K562 (cell line): ENCODE measurements around the gene VPS11.

ENCODE experiments used
- CBX1 ChIP-seq: sonication (generic); IDR thresholded peaks from 2 replicates; pipeline ENCODE4 v1.6.1; 2016; ENCODE audit warnings: antibody characterized with exemption, low read depth, mild to moderate bottlenecking
- CBX8 ChIP-seq: fragments of 200-600 bp; sonication (generic); IDR thresholded peaks from 2 replicates; pipeline ENCODE4 v1.6.1; 2012; ENCODE audit warnings: borderline replicate concordance, mixed run types, low read depth, mild to moderate bottlenecking, moderate library complexity, mixed read lengths, low read length, control low read depth, inconsistent platforms; ENCODE audit not compliant: poor library complexity, severe bottlenecking; ENCODE audit errors: extremely low read depth
- CREB1 ChIP-seq, 2 experiments: sonication (generic) in 1 of 2; formaldehyde crosslinking in 1 of 2; IDR thresholded peaks; 2 replicates each; pipeline versions ENCODE4 v1.6.1 to v1.8.0; 2012 to 2022; ENCODE audit warnings: inconsistent platforms in 1 of 2, mild to moderate bottlenecking in 1 of 2, missing genetic modification reagents in 1 of 2, moderate library complexity in 1 of 2
- EP300 ChIP-seq: IDR thresholded peaks from 2 replicates; pipeline ENCODE4 v1.6.1; 2012; ENCODE audit warnings: low read length, improper control_type of control experiment
- MYC ChIP-seq, 2 experiments: fragments of 250-450 bp in 1 of 2; sonication (Bioruptor Pico) in 1 of 2; IDR thresholded peaks; 2 replicates each; pipeline versions ENCODE4 v1.5.1 to v1.6.1; 2012 to 2021; ENCODE audit warnings: low read depth in 2 of 2, borderline replicate concordance in 1 of 2, improper control_type of control experiment in 1 of 2, low read length in 1 of 2, mild to moderate bottlenecking in 1 of 2, moderate library complexity in 1 of 2
- NFIC ChIP-seq: fragments of 450-650 bp; IDR thresholded peaks from 2 replicates; pipeline ENCODE4 v1.6.1; 2017; ENCODE audit warnings: mild to moderate bottlenecking, inconsistent platforms
- NR2F6 ChIP-seq: fragments of 450-650 bp; formaldehyde crosslinking; IDR thresholded peaks from 2 replicates; pipeline ENCODE4 v1.4.0; 2020; ENCODE audit warnings: mild to moderate bottlenecking
- NR3C1 ChIP-seq: sonication (generic); formaldehyde crosslinking; IDR thresholded peaks from 2 replicates; pipeline ENCODE4 v1.8.1; 2022; ENCODE audit warnings: missing genetic modification reagents
- POLR2A ChIP-seq: fragments of 450-650 bp; conservative IDR thresholded peaks from 2 replicates; pipeline ENCODE4 v1.6.1; 2016
- TGIF2 ChIP-seq: sonication (generic); formaldehyde crosslinking; IDR thresholded peaks from 2 replicates; pipeline ENCODE4 v1.8.1; 2022; ENCODE audit warnings: mild to moderate bottlenecking, missing genetic modification reagents, moderate library complexity
- ZNF408 ChIP-seq: fragments of 250-450 bp; sonication (Bioruptor Pico); IDR thresholded peaks from 2 replicates; pipeline ENCODE4 v1.4.0; 2020; ENCODE audit warnings: low read depth, mild to moderate bottlenecking, moderate library complexity
- TF ChIP-seq, protein P1 (sequence below): fragments of 250-450 bp; sonication (Bioruptor Pico); IDR thresholded peaks from 2 replicates; pipeline ENCODE4 v1.4.0; 2020; ENCODE audit warnings: mild to moderate bottlenecking, moderate library complexity, borderline replicate concordance
- TF ChIP-seq, protein P2 (sequence below), 3 experiments: IDR thresholded peaks in 2 of 3; conservative IDR thresholded peaks in 1 of 3; 2 replicates each; pipeline ENCODE4 v1.5.1; 2011 to 2012; ENCODE audit warnings: low read length in 3 of 3, mild to moderate bottlenecking in 3 of 3, control low read depth in 2 of 3, improper control_type of control experiment in 1 of 3, inconsistent platforms in 1 of 3, low read depth in 1 of 3, mixed read lengths in 1 of 3, moderate library complexity in 1 of 3; ENCODE audit not compliant: insufficient read depth in 2 of 3

DNA sequence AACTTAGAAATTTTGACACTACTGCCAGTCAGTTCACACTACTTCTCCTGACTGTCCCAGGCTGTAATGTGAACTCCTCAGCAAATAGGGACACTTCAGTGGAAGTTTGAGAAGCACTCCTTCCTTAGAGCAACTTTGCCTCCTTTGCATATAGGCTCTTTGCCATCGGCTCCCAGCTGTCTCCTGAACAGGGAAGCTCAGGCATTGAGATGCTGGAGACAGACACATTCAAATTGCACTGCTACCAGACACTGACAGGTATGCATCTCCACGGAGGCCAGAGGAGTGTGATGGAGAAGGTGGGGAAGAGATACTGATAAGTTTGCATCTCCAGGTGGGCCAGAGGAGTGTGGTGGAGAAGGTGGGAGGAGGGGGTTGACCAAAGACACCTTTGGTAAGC is 47.6 kb upstream of the VPS11 start:
- TF ChIP-seq ZNF408 (CRISPR knock-in tag): no peak
- no peak for TF ChIP-seq CREB1 (IDR thresholded peaks at IDR 0.05)
- TF ChIP-seq CREB1 (CRISPR knock-in tag; IDR thresholded peaks at IDR 0.05): no peak
- no peak for TF ChIP-seq CBX8
- TF ChIP-seq, protein P1, sequence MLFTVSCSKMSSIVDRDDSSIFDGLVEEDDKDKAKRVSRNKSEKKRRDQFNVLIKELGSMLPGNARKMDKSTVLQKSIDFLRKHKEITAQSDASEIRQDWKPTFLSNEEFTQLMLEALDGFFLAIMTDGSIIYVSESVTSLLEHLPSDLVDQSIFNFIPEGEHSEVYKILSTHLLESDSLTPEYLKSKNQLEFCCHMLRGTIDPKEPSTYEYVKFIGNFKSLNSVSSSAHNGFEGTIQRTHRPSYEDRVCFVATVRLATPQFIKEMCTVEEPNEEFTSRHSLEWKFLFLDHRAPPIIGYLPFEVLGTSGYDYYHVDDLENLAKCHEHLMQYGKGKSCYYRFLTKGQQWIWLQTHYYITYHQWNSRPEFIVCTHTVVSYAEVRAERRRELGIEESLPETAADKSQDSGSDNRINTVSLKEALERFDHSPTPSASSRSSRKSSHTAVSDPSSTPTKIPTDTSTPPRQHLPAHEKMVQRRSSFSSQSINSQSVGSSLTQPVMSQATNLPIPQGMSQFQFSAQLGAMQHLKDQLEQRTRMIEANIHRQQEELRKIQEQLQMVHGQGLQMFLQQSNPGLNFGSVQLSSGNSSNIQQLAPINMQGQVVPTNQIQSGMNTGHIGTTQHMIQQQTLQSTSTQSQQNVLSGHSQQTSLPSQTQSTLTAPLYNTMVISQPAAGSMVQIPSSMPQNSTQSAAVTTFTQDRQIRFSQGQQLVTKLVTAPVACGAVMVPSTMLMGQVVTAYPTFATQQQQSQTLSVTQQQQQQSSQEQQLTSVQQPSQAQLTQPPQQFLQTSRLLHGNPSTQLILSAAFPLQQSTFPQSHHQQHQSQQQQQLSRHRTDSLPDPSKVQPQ (CRISPR knock-in tag): no peak
- no peak for TF ChIP-seq NFIC
- TF ChIP-seq TGIF2: no peak
- TF ChIP-seq, protein P2, sequence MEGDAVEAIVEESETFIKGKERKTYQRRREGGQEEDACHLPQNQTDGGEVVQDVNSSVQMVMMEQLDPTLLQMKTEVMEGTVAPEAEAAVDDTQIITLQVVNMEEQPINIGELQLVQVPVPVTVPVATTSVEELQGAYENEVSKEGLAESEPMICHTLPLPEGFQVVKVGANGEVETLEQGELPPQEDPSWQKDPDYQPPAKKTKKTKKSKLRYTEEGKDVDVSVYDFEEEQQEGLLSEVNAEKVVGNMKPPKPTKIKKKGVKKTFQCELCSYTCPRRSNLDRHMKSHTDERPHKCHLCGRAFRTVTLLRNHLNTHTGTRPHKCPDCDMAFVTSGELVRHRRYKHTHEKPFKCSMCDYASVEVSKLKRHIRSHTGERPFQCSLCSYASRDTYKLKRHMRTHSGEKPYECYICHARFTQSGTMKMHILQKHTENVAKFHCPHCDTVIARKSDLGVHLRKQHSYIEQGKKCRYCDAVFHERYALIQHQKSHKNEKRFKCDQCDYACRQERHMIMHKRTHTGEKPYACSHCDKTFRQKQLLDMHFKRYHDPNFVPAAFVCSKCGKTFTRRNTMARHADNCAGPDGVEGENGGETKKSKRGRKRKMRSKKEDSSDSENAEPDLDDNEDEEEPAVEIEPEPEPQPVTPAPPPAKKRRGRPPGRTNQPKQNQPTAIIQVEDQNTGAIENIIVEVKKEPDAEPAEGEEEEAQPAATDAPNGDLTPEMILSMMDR (IDR thresholded peaks at IDR 0.05 in 2 of 3, conservative IDR thresholded peaks at IDR 0.05 in 1 of 3; ENCODE audit: insufficient read depth in 2 of 3, low read depth in 1 of 3, low read length in 3 of 3): no peak
- no peak for TF ChIP-seq CBX1
- TF ChIP-seq EP300: no peak
- no peak for TF ChIP-seq MYC (IDR thresholded peaks at IDR 0.05; ENCODE audit: low read depth, low read length)
- TF ChIP-seq MYC (CRISPR knock-in tag; IDR thresholded peaks at IDR 0.05; ENCODE audit: borderline replicate concordance, low read depth): no peak
- TF ChIP-seq NR3C1: no peak
- TF ChIP-seq POLR2A: no peak
- TF ChIP-seq NR2F6 (CRISPR knock-in tag): no peak
